ENCODE measurements around the gene GRN.

The GRN gene

GRCh38 chr17:44382917-44383316, 37.8 kb downstream of the GRN start:
- Histone ChIP-seq H3K4me3 (ENCODE audit: low read depth in 1 of 2, low read length in 2 of 2) (no peak overlapping the region), H3K9me3 (ENCODE audit: insufficient read depth, low read length, severe bottlenecking) (no peaks in the 10 kb centered on the region), H3K4me1 (ENCODE audit: insufficient read depth, low read length) (peaks cover 10% of the 10 kb centered on the region), H3K9ac (ENCODE audit: low read depth, low read length) (no peak overlapping the region), H3K36me3 (ENCODE audit: insufficient read depth, low read length) (no peaks in the 10 kb centered on the region), H3K27me3 (ENCODE audit: insufficient read depth, low read length, poor library complexity) (peaks cover 2% of the 10 kb centered on the region), H4K20me1 (ENCODE audit: insufficient read depth, low read length) (no peaks in the 10 kb centered on the region; the same call in 1 of the 2 replicates), H2AFZ (ENCODE audit: low read depth, low read length) (no peak overlapping the region), H3K4me2 (ENCODE audit: insufficient read depth, low read length) (no peak overlapping the region), H3K27ac (ENCODE audit: low read length) (no peak overlapping the region), H3K79me2 (ENCODE audit: insufficient read depth, low read length) (no peaks in the 10 kb centered on the region)
- DNase-seq = no peak
- TF ChIP-seq EZH2 (IDR thresholded peaks at IDR 0.05; ENCODE audit: borderline replicate concordance, low read depth, low read length, severe bottlenecking) = no peak
- TF ChIP-seq CTCF (IDR thresholded peaks at IDR 0.05; ENCODE audit: borderline replicate concordance, extremely low read depth, low read length, poor library complexity, severe bottlenecking) = no peak
- ATAC-seq (ENCODE audit: insufficient read depth, low read depth) = no peak

- ATAC-seq (ENCODE audit: insufficient read depth, low read depth) = no peak
- no peak overlapping the region for H3K4me2 ChIP-seq (ENCODE audit: insufficient read depth, low read length)
- no peak overlapping the region for H3K27ac ChIP-seq (ENCODE audit: low read length)
- no peaks in the 10 kb centered on the region for H3K9me3 ChIP-seq (ENCODE audit: insufficient read depth, low read length, severe bottlenecking)
- no peak overlapping the region for H2AFZ ChIP-seq (ENCODE audit: low read depth, low read length)
- no peak overlapping the region for H3K9ac ChIP-seq (ENCODE audit: low read depth, low read length)
- H3K4me3 ChIP-seq (ENCODE audit: low read depth in 1 of 2, low read length in 2 of 2) = no peak overlapping the region
- DNase-seq = no peak
- peaks cover 2% of the 10 kb centered on the region for H3K27me3 ChIP-seq (ENCODE audit: insufficient read depth, low read length, poor library complexity)
- H3K36me3 ChIP-seq (ENCODE audit: insufficient read depth, low read length) = no peaks in the 10 kb centered on the region
- H4K20me1 ChIP-seq (ENCODE audit: insufficient read depth, low read length) = no peaks in the 10 kb centered on the region; the same call in 1 of the 2 replicates
- TF ChIP-seq CTCF (IDR thresholded peaks at IDR 0.05; ENCODE audit: borderline replicate concordance, extremely low read depth, low read length, poor library complexity, severe bottlenecking) (no peak), EZH2 (IDR thresholded peaks at IDR 0.05; ENCODE audit: borderline replicate concordance, low read depth, low read length, severe bottlenecking) (no peak)
- peaks cover 10% of the 10 kb centered on the region for H3K4me1 ChIP-seq (ENCODE audit: insufficient read depth, low read length)
- H3K79me2 ChIP-seq (ENCODE audit: insufficient read depth, low read length) = no peaks in the 10 kb centered on the region
Measured at GRCh38 chr17:44383363-44383762, 38.3 kb downstream of the GRN start.

- Histone ChIP-seq H3K27me3 (ENCODE audit: insufficient read depth, low read length, poor library complexity) (peaks cover 2% of the 10 kb centered on the region), H3K4me3 (ENCODE audit: low read depth in 1 of 2, low read length in 2 of 2) (no peak overlapping the region), H3K79me2 (ENCODE audit: insufficient read depth, low read length) (no peaks in the 10 kb centered on the region), H4K20me1 (ENCODE audit: insufficient read depth, low read length) (no peaks in the 10 kb centered on the region; the same call in 1 of the 2 replicates), H3K27ac (ENCODE audit: low read length) (no peak overlapping the region), H2AFZ (ENCODE audit: low read depth, low read length) (no peak overlapping the region), H3K9ac (ENCODE audit: low read depth, low read length) (no peak overlapping the region), H3K4me2 (ENCODE audit: insufficient read depth, low read length) (no peak overlapping the region), H3K4me1 (ENCODE audit: insufficient read depth, low read length) (peaks cover 10% of the 10 kb centered on the region), H3K9me3 (ENCODE audit: insufficient read depth, low read length, severe bottlenecking) (no peaks in the 10 kb centered on the region), H3K36me3 (ENCODE audit: insufficient read depth, low read length) (no peaks in the 10 kb centered on the region)
- ATAC-seq (ENCODE audit: insufficient read depth, low read depth) (no peak), DNase-seq (no peak)
- no peak for TF ChIP-seq EZH2 (IDR thresholded peaks at IDR 0.05; ENCODE audit: borderline replicate concordance, low read depth, low read length, severe bottlenecking)
- TF ChIP-seq CTCF (IDR thresholded peaks at IDR 0.05; ENCODE audit: borderline replicate concordance, extremely low read depth, low read length, poor library complexity, severe bottlenecking) = no peak
Measured at GRCh38 chr17:44383861-44384260, 38.8 kb downstream of the GRN start.
